PC-9 (cell line): ENCODE measurements around the gene SPAG7. TPM values are rescaled to one million over a fixed set of nuclear protein-coding genes. Genes with fewer than 3 reads are reported as not detected.
A peak's percentile ranks its signal among the peaks of the same experiment; 100 is the strongest.

ENCODE experiments used
- BruUV-seq: library from RNA; stranded (reverse); fragments of 400-500 nt; replicated peaks from 2 replicates; lab custom pipeline; 2021; lab: Mats Ljungman, UMichigan
- CTCF ChIA-PET: fragments of 300-600 bp; sonication (Branson Sonifier 250); formaldehyde crosslinking; loops from one replicate; lab custom pipeline; 2022; ENCODE audit warnings: antibody characterized with exemption; lab: Charles Lee
- POLR2A ChIA-PET: fragments of 300-600 bp; sonication (Branson Sonifier 250); formaldehyde crosslinking; loops from one replicate; lab custom pipeline; 2022; ENCODE audit warnings: antibody characterized with exemption; ENCODE audit not compliant: unreplicated experiment; lab: Charles Lee
- DNase-seq, 2 experiments: peaks; one replicate each; pipeline versions ENCODE4 v3.0.0 to v3.0.0-alpha.2; 2015 to 2022; ENCODE audit warnings: mixed read lengths in 1 of 2
- H2AFZ ChIP-seq: fragments of 200-600 bp; sonication (generic); 2 replicates; pipeline ENCODE4 v1.8.1; 2017; ENCODE audit warnings: antibody characterized with exemption
- H3F3A ChIP-seq: fragments of 200-600 bp; sonication (generic); 2 replicates; pipeline ENCODE4 v1.8.1; 2017; ENCODE audit warnings: antibody characterized with exemption, mild to moderate bottlenecking, low read depth; ENCODE audit not compliant: insufficient read depth
- H3K27ac ChIP-seq: fragments of 200-600 bp; sonication (generic); 2 replicates; pipeline ENCODE4 v1.6.1; 2016; ENCODE audit warnings: mixed run types
- H3K27me3 ChIP-seq: fragments of 200-600 bp; sonication (generic); 2 replicates; pipeline ENCODE4 v1.6.1; 2016; ENCODE audit warnings: low read depth, mixed run types; ENCODE audit not compliant: insufficient read depth
- H3K36me3 ChIP-seq: fragments of 200-600 bp; sonication (generic); 2 replicates; pipeline ENCODE4 v1.6.1; 2016; ENCODE audit warnings: low read depth, mixed run types
- H3K4me1 ChIP-seq: fragments of 200-600 bp; sonication (generic); replicated peaks from 2 replicates; pipeline ENCODE4 v1.6.1; 2016; ENCODE audit warnings: mixed run types; ENCODE audit not compliant: insufficient read depth
- H3K4me2 ChIP-seq: fragments of 200-600 bp; sonication (generic); 2 replicates; pipeline ENCODE4 v1.6.1; 2017; ENCODE audit warnings: mixed run types
- H3K4me3 ChIP-seq: fragments of 200-600 bp; sonication (generic); 2 replicates; pipeline ENCODE4 v1.6.1; 2016; ENCODE audit warnings: mixed run types
- H3K79me2 ChIP-seq: fragments of 200-600 bp; sonication (generic); 2 replicates; pipeline ENCODE4 v1.6.1; 2017; ENCODE audit warnings: low read depth, mixed run types
- H3K9me2 ChIP-seq: fragments of 200-600 bp; sonication (generic); 2 replicates; pipeline ENCODE4 v1.8.1; 2017; ENCODE audit warnings: mild to moderate bottlenecking; ENCODE audit not compliant: insufficient read depth
- H3K9me3 ChIP-seq: fragments of 200-600 bp; sonication (generic); 2 replicates; pipeline ENCODE4 v1.8.1; 2016; ENCODE audit warnings: low read depth; ENCODE audit not compliant: insufficient read depth
- H4K20me1 ChIP-seq: fragments of 200-600 bp; sonication (generic); 2 replicates; pipeline ENCODE4 v1.8.1; 2017; ENCODE audit not compliant: insufficient read depth
- EZH2 ChIP-seq: fragments of 200-600 bp; sonication (generic); IDR thresholded peaks from 2 replicates; pipeline ENCODE4 v1.8.0; 2017; ENCODE audit warnings: antibody characterized with exemption, low read depth
- intact Hi-C: fragments of 100-400 bp; cut with micrococcal nuclease; formaldehyde crosslinking; loops from one replicate; pipeline ENCODE4 v1.10.0; 2022; ENCODE audit not compliant: unreplicated experiment
- total RNA-seq: library from RNA; stranded (reverse); gene quantifications from 2 replicates; pipeline ENCODE4 v1.2.3, GENCODE V29; 2021
- TF ChIP-seq, protein P1 (sequence below): fragments of 200-600 bp; sonication (generic); conservative IDR thresholded peaks from 2 replicates; pipeline ENCODE4 v1.6.1; 2017; ENCODE audit warnings: mixed run types, antibody characterized with exemption, mild to moderate bottlenecking, moderate library complexity

Gene SPAG7
- total RNA-seq, 1 experiment from 2014 or later, result 40.4 TPM

DNA sequence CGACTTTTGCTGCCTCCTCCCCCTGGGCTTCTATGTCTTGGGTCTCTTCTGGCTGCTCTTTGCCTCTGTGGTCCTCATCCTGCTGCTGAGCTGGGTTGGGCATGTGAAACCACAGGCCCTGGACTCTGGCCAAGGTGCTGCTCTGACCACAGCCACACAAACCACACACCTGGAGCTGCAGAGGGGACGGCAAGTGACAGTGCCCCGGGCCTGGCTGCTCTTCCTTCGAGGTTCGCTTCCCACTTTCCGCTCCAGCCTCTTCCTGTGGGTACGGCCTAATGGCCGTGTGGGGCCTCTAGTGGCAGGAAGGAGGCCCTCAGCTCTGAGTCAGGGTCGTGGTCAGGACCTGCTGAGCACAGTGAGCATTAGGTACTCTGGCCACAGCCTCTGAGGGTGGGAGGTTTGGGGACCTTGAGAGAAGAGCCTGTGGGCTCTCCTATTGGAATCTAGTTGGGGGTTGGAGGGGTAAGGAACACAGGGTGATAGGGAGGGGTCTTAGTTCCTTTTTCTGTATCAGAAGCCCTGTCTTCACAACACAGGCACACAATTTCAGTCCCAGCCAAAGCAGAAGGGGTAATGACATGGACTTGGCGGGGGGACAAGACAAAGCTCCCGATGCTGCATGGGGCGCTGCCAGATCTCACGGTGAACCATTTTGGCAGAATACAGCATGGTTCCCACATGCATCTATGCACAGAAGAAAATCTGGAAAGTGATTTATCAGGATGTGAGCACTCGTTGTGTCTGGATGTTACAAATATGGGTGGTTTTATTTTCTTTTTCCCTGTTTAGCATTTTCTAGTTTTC, 33.2 kb downstream of the SPAG7 start:
- Histone ChIP-seq H3K9me2 (no peaks in the 10 kb centered on the region), H3K4me3 (no peak overlapping the region), H3K27me3 (no peaks in the 10 kb centered on the region), H3K79me2 (peaks cover 17% of the 10 kb centered on the region), H3F3A (peaks cover 22% of the 10 kb centered on the region), H3K4me2 (peak overlapping the region; percentile 28), H3K4me1 (peaks cover 21% of the 10 kb centered on the region), H3K36me3 (peaks cover 5% of the 10 kb centered on the region; the same call in 1 of the 2 replicates), H4K20me1 (no peaks in the 10 kb centered on the region), H3K9me3 (no peaks in the 10 kb centered on the region), H2AFZ (no peak overlapping the region), H3K27ac (no peak overlapping the region)
- no TSS peak for BruUV-seq
- peak; percentile 54 to 77 for DNase-seq
- TF ChIP-seq, protein P1, sequence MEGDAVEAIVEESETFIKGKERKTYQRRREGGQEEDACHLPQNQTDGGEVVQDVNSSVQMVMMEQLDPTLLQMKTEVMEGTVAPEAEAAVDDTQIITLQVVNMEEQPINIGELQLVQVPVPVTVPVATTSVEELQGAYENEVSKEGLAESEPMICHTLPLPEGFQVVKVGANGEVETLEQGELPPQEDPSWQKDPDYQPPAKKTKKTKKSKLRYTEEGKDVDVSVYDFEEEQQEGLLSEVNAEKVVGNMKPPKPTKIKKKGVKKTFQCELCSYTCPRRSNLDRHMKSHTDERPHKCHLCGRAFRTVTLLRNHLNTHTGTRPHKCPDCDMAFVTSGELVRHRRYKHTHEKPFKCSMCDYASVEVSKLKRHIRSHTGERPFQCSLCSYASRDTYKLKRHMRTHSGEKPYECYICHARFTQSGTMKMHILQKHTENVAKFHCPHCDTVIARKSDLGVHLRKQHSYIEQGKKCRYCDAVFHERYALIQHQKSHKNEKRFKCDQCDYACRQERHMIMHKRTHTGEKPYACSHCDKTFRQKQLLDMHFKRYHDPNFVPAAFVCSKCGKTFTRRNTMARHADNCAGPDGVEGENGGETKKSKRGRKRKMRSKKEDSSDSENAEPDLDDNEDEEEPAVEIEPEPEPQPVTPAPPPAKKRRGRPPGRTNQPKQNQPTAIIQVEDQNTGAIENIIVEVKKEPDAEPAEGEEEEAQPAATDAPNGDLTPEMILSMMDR, result no peak; the same call in 1 of the 2 replicates
- POLR2A ChIA-PET, result interaction anchor here (0.6 to 0.7 kb wide), 4 partner anchors 14 to 442 kb away, joined by 3 to 5 read pairs (median 4); partner anchors contain the start of gene PFN1
- intact Hi-C loops, result no loop called here
- CTCF ChIA-PET, result interaction anchor here (0.6 to 0.9 kb wide), 4 partner anchors 15 to 444 kb away, joined by 3 to 4 read pairs (median 4); partner anchors contain the start of gene CHRNE

DNA sequence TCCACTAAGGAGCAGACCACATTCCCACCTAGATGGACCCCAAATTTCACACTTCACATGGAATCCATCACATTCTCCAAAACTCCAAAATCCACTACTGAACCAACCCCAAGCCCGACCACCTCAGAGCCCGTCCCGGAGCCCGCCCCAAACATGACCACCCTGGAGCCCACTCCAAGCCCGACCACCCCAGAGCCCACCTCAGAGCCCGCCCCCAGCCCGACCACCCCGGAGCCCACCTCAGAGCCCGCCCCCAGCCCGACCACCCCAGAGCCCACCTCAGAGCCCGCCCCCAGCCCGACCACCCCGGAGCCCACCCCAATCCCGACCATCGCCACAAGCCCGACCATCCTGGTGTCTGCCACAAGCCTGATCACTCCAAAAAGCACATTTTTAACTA, 34.0 kb downstream of the SPAG7 start:
- Histone ChIP-seq H3K9me3 (no peaks in the 10 kb centered on the region), H3K27me3 (no peaks in the 10 kb centered on the region), H3K4me1 (peaks cover 16% of the 10 kb centered on the region), H3K27ac (no peak overlapping the region), H3K79me2 (peaks cover 10% of the 10 kb centered on the region), H3F3A (peaks cover 17% of the 10 kb centered on the region), H3K4me3 (no peak overlapping the region), H4K20me1 (no peaks in the 10 kb centered on the region), H3K4me2 (peak overlapping the region; percentile 28; the same call in 1 of the 2 replicates), H2AFZ (no peak overlapping the region), H3K9me2 (no peaks in the 10 kb centered on the region), H3K36me3 (peaks cover 5% of the 10 kb centered on the region; the same call in 1 of the 2 replicates)
- intact Hi-C loops, result no loop called here
- BruUV-seq, result no TSS peak
- DNase-seq, result no peak
- ChIA-PET CTCF (interaction anchor here (0.7 to 0.9 kb wide), 2 partner anchors 24 to 31 kb away, joined by 4 read pairs; partner anchors contain the start of gene CHRNE), POLR2A (interaction anchor here (0.6 to 0.7 kb wide), 2 partner anchors 89 to 441 kb away, joined by 3 to 5 read pairs; no protein-coding TSS in a partner anchor)
- TF ChIP-seq, protein P1, result no peak
- no peak for TF ChIP-seq EZH2

DNA sequence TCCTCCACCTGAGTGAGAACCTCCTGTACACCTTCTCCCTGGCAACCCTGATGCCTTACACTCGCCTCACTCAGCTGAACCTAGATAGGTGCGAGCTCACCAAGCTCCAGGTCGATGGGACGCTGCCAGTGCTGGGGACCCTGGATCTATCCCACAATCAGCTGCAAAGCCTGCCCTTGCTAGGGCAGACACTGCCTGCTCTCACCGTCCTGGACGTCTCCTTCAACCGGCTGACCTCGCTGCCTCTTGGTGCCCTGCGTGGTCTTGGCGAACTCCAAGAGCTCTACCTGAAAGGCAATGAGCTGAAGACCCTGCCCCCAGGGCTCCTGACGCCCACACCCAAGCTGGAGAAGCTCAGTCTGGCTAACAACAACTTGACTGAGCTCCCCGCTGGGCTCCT, 34.9 kb downstream of the SPAG7 start:
- Histone ChIP-seq H3K4me1 (peaks cover 10% of the 10 kb centered on the region), H2AFZ (no peak overlapping the region), H3K9me3 (no peaks in the 10 kb centered on the region), H3K36me3 (peaks cover 5% of the 10 kb centered on the region; the same call in 1 of the 2 replicates), H3F3A (peaks cover 13% of the 10 kb centered on the region), H3K27me3 (no peaks in the 10 kb centered on the region), H3K9me2 (no peaks in the 10 kb centered on the region), H3K27ac (no peak overlapping the region), H3K79me2 (peaks cover 1% of the 10 kb centered on the region), H3K4me2 (no peak overlapping the region), H4K20me1 (no peaks in the 10 kb centered on the region), H3K4me3 (no peak overlapping the region)
- BruUV-seq, result no TSS peak
- no peak for DNase-seq
- POLR2A ChIA-PET, result no interaction called here
- CTCF ChIA-PET, result no interaction called here
- TF ChIP-seq EZH2, result no peak
- TF ChIP-seq, protein P1, result no peak
- intact Hi-C loops, result no loop called here
